Smooth muscle cell (in vitro differentiated cells): ENCODE data around the gene SAP30BP. TPM values are rescaled to one million over a fixed set of nuclear protein-coding genes. Genes with fewer than 3 reads are reported as not detected.
"Not testable (repeated sequence)": the region's sequence is repeated elsewhere in the genome, so short reads cannot be mapped to it uniquely, and the experiment has no call there.

ENCODE experiments used
- DNase-seq: peaks from one replicate; lab custom pipeline; 2025; ENCODE audit not compliant: unreplicated experiment; lab: John Stamatoyannopoulos, UW
- H2AFZ ChIP-seq: fragments of 200-600 bp; sonication (generic); 2 replicates; pipeline ENCODE4 v1.6.0; 2016; ENCODE audit warnings: antibody characterized with exemption, low read depth, mild to moderate bottlenecking
- H3F3A ChIP-seq: fragments of 200-600 bp; sonication (generic); 2 replicates; pipeline ENCODE4 v1.6.0; 2017; ENCODE audit warnings: antibody characterized with exemption, low read depth
- H3K27ac ChIP-seq: fragments of 200-600 bp; sonication (generic); 2 replicates; pipeline ENCODE4 v1.5.1; 2016; ENCODE audit warnings: low read depth, mild to moderate bottlenecking
- H3K27me3 ChIP-seq: fragments of 200-600 bp; sonication (generic); 2 replicates; pipeline ENCODE4 v1.6.1; 2016; ENCODE audit warnings: low read depth, mild to moderate bottlenecking
- H3K36me3 ChIP-seq: fragments of 200-600 bp; sonication (generic); 2 replicates; pipeline ENCODE4 v1.5.1; 2016; ENCODE audit warnings: low read depth
- H3K4me1 ChIP-seq: fragments of 200-600 bp; sonication (generic); 2 replicates; pipeline ENCODE4 v1.5.1; 2016; ENCODE audit warnings: low read depth
- H3K4me2 ChIP-seq: fragments of 200-600 bp; sonication (generic); 2 replicates; pipeline ENCODE4 v1.6.0; 2016; ENCODE audit warnings: mild to moderate bottlenecking
- H3K4me3 ChIP-seq: fragments of 200-600 bp; sonication (generic); 2 replicates; pipeline ENCODE4 v1.5.1; 2016; ENCODE audit warnings: mild to moderate bottlenecking
- H3K79me2 ChIP-seq: fragments of 200-600 bp; sonication (generic); 2 replicates; pipeline ENCODE4 v1.6.0; 2016; ENCODE audit warnings: low read depth, mild to moderate bottlenecking
- H3K9ac ChIP-seq: fragments of 200-600 bp; sonication (generic); 2 replicates; pipeline ENCODE4 v1.6.0; 2016; ENCODE audit warnings: low read depth
- H3K9me3 ChIP-seq: fragments of 200-600 bp; sonication (generic); replicated peaks from 2 replicates; pipeline ENCODE4 v1.5.1; 2016; ENCODE audit warnings: low read depth
- H4K20me1 ChIP-seq: fragments of 200-600 bp; sonication (generic); 2 replicates; pipeline ENCODE4 v1.6.0; 2016; ENCODE audit warnings: low read depth
- WGBS: methylation state at CpG from one replicate; pipeline ENCODE4 v1.1.7; 2016; ENCODE audit warnings: low lambda C conversion rate; 5-methylcytosine and 5-hydroxymethylcytosine counted together
- polyA plus RNA-seq: library from polyadenylated mRNA; unstranded; fragments of >200 nt; fragmentation: Nextera tagmentation; extraction: Ambion mirVana; gene quantifications from 2 replicates; pipeline ENCODE4 v1.2.1, GENCODE V29; 2016
- total RNA-seq: library from RNA; depleted of rRNA; stranded (reverse); fragments of >200 nt; gene quantifications from 2 replicates; pipeline ENCODE4 v1.2.3, GENCODE V29; 2014
- TF ChIP-seq, protein P1 (sequence below): fragments of 200-600 bp; sonication (generic); IDR thresholded peaks from 2 replicates; pipeline ENCODE4 v1.5.1; 2017; ENCODE audit warnings: borderline replicate concordance, mild to moderate bottlenecking, antibody characterized with exemption; ENCODE audit not compliant: insufficient read depth, poor library complexity, severe bottlenecking

SAP30BP gene
- total and polyA plus RNA-seq, 2 experiments from 2014 or later, result 75.4 to 135 TPM

DNA sequence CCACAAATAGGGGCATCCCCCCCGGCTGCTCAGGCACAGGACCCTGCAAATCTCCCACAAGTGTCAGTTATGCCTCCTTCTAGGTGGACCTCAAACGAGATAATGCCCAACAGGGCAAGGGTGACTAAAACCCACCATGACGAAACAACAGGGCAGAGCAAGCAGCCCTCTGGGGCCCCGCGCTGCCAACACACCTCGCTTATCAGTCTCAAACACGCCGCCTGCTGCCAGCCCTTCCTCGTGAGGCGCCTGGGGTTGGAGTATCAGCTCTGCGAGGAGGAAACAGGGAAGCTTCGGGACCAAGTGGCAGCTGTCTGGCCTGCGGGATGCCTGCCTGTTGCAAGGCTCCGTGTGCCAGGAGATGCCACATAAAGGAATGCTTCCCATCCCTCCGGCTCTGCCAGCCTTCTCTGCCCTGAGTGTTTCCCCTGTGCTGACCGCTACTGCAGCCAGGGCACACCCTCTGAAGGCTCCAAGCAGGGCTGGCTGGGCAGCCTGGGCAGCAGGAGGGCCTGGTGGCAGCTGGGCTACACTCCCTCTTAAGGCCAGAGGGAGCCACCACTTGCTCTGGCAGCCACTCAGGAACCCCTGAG, 31.4 kb upstream of the SAP30BP start:
- H2AFZ ChIP-seq, result no peak overlapping the region
- H3K27me3 ChIP-seq, result no peaks in the 10 kb centered on the region
- peaks cover 5% of the 10 kb centered on the region for H4K20me1 ChIP-seq
- no peaks in the 10 kb centered on the region for H3F3A ChIP-seq
- DNase-seq, result no peak
- no peak overlapping the region for H3K9ac ChIP-seq
- WGBS, result 93% methylated on average over 16 of the region's 16 CpGs
- no peak overlapping the region for H3K4me3 ChIP-seq
- TF ChIP-seq, protein P1, sequence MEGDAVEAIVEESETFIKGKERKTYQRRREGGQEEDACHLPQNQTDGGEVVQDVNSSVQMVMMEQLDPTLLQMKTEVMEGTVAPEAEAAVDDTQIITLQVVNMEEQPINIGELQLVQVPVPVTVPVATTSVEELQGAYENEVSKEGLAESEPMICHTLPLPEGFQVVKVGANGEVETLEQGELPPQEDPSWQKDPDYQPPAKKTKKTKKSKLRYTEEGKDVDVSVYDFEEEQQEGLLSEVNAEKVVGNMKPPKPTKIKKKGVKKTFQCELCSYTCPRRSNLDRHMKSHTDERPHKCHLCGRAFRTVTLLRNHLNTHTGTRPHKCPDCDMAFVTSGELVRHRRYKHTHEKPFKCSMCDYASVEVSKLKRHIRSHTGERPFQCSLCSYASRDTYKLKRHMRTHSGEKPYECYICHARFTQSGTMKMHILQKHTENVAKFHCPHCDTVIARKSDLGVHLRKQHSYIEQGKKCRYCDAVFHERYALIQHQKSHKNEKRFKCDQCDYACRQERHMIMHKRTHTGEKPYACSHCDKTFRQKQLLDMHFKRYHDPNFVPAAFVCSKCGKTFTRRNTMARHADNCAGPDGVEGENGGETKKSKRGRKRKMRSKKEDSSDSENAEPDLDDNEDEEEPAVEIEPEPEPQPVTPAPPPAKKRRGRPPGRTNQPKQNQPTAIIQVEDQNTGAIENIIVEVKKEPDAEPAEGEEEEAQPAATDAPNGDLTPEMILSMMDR, result no peak
- H3K36me3 ChIP-seq, result no peaks in the 10 kb centered on the region
- no peaks in the 10 kb centered on the region for H3K79me2 ChIP-seq
- H3K4me1 ChIP-seq, result peaks cover 25% of the 10 kb centered on the region
- no peak overlapping the region for H3K4me2 ChIP-seq
- no peaks in the 10 kb centered on the region for H3K9me3 ChIP-seq
- no peak overlapping the region for H3K27ac ChIP-seq

DNA sequence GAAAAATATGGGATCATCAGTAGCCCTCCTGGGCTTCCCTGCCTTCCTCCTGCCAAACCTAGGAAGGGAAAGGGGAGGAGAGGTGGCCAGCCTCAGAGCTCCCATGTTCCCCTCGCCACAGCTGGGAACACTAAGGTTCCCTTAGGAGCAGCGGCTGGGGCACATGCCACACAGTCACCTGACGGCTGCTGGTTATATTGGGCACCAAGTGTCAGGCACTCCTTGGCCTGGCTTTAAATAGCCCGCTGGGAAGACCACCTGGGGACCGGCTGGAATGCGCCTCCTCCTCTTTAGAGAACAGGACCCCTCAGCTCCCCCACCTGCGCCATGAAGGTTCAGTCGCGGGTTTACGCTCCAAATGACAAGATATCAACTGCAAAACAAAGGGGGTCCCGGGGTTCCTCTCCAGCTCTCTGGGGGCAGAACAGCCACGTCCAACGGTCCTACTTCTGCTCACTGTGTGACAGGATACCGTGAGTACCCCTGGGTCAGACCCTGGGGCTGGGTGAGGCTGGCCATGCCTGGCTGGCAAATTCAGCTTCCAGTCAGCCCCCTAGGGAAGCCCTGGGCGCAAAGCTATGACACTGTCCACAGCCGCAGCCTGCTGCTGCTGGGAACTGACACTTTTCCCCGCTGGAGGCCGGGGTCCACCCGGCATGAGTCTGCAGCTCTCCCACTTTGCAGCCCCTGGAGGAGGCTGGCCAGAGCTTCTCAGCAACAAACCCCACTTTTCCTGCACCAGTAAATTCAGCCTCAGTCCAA, 30.6 kb upstream of the SAP30BP start:
- Histone ChIP-seq H3K9me3 (no peaks in the 10 kb centered on the region), H3F3A (no peaks in the 10 kb centered on the region), H3K4me2 (no peak overlapping the region), H3K4me3 (no peak overlapping the region), H4K20me1 (peaks cover 5% of the 10 kb centered on the region), H3K4me1 (peaks cover 25% of the 10 kb centered on the region), H3K36me3 (no peaks in the 10 kb centered on the region), H3K9ac (no peak overlapping the region), H3K79me2 (no peaks in the 10 kb centered on the region), H2AFZ (no peak overlapping the region), H3K27me3 (no peaks in the 10 kb centered on the region), H3K27ac (no peak overlapping the region)
- DNase-seq, result no peak
- WGBS, result 96% methylated on average over 19 of the region's 19 CpGs
- TF ChIP-seq, protein P1, result no peak

DNA sequence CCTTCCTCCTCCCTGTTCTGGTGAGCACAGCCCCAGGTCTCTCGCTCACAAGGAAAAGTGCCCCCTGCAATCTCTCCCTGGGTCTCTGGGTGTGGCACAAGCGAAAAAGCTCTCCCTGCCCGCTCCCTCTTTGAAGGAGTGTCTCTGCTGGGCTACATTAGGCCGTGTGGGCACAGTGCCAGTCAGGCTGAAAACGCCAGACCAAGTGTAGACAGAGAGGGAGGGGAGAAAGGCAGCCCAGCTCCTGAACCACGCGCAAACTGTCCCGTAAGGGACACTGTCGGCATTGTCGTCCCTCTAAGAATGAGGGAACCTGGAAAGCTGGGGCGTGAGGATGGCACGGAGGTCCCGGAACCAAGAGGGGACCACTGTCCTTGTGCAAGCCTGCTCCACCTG, 30.0 kb upstream of the SAP30BP start:
- Histone ChIP-seq H3K27me3 (no peaks in the 10 kb centered on the region), H3K9ac (no peak overlapping the region), H3K36me3 (no peaks in the 10 kb centered on the region), H3K79me2 (no peaks in the 10 kb centered on the region), H3K27ac (no peak overlapping the region), H2AFZ (no peak overlapping the region), H3F3A (no peaks in the 10 kb centered on the region), H3K4me1 (peaks cover 25% of the 10 kb centered on the region), H3K9me3 (no peaks in the 10 kb centered on the region), H4K20me1 (peaks cover 5% of the 10 kb centered on the region), H3K4me3 (no peak overlapping the region), H3K4me2 (no peak overlapping the region)
- TF ChIP-seq, protein P1, result no peak
- DNase-seq, result no peak
- WGBS, result 94% methylated on average over 13 of the region's 13 CpGs

DNA sequence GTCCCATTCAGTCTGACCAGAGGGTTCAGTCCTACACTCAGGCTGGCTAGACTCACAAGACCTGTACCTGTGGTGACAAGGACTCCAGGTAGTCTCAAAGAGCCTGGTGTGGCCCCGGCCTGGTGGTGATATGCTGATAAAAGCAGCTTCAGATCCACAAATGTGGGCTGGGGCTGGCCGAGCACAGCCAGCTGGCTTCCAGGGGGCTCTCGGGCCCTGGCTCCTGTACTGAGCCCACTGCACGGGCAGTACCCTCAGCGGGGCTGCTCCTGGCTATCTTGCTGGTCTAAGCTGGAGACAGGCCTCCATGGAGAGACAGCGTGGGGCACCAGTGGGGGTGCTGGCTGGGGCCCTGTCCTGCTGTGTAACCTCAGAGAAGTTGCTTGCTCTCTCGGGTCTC, 29.6 kb upstream of the SAP30BP start:
- no peaks in the 10 kb centered on the region for H3K36me3 ChIP-seq
- peaks cover 25% of the 10 kb centered on the region for H3K4me1 ChIP-seq
- no peak for DNase-seq
- H3K27ac ChIP-seq, result no peak overlapping the region
- TF ChIP-seq, protein P1, result no peak
- H3K9me3 ChIP-seq, result no peaks in the 10 kb centered on the region
- H3K4me2 ChIP-seq, result no peak overlapping the region
- no peaks in the 10 kb centered on the region for H3F3A ChIP-seq
- no peaks in the 10 kb centered on the region for H3K27me3 ChIP-seq
- H4K20me1 ChIP-seq, result peaks cover 5% of the 10 kb centered on the region
- no peak overlapping the region for H3K9ac ChIP-seq
- no peak overlapping the region for H3K4me3 ChIP-seq
- WGBS, result 95% methylated on average over 7 of the region's 7 CpGs
- no peaks in the 10 kb centered on the region for H3K79me2 ChIP-seq
- H2AFZ ChIP-seq, result no peak overlapping the region

DNA sequence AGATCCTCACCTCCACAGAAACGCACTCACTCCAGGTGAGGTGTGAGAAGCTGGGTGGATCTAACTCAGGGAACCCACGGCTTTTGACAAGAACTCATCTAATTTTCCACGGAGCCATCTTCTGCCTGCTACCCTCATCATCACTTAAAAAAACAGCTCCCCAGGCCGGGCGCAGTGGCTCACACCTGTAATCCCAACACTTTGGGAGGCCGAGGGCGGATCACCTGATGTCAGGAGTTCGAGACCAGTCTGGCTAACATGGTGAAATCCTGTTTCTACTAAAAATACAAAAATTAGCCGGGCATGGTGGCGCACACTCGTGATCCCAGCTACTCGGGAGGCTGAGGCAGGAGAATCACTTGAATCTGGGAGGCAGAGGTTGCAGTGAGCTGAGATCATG, 29.1 kb upstream of the SAP30BP start:
- H3K36me3 ChIP-seq, H4K20me1 ChIP-seq, H2AFZ ChIP-seq, H3K27me3 ChIP-seq, H3K27ac ChIP-seq, H3K4me2 ChIP-seq, H3F3A ChIP-seq, H3K79me2 ChIP-seq, H3K9ac ChIP-seq, H3K9me3 ChIP-seq, H3K4me3 ChIP-seq, DNase-seq: not testable (repeated sequence)
- WGBS, result 96% methylated on average over 12 of the region's 12 CpGs
- H3K4me1 ChIP-seq, result peaks cover 25% of the 10 kb centered on the region
